Measurements from ENCODE around the gene ARHGAP9.
"Not testable (repeated sequence)": the region's sequence is repeated elsewhere in the genome, so short reads cannot be mapped to it uniquely, and the experiment has no call there.

ARHGAP9 gene

GRCh38 chr12:57441846-57442427 lies 37.7 kb downstream of the ARHGAP9 start:
- CTCF ChIA-PET, result interaction anchor here (1.0 to 14.6 kb wide), 5 partner anchors 10 to 132 kb away, joined by 3 to 178 read pairs (median 4); partner anchors contain the start of gene INHBE
- no peak for DNase-seq (ENCODE audit: extremely low spot score)
- POLR2A ChIA-PET, result interaction anchor here (0.7 kb wide), 1 partner anchor 424 kb away, joined by 3 read pairs; no protein-coding TSS in a partner anchor
- no peak for TF ChIP-seq CTCF (IDR thresholded peaks at IDR 0.05; ENCODE audit: control extremely low read depth, extremely low read depth, low read depth, missing control alignments)

GRCh38 chr12:57441393-57441792 lies 38.3 kb downstream of the ARHGAP9 start:
- ChIA-PET CTCF (interaction anchor here (0.8 to 14.6 kb wide), 3 partner anchors 11 to 22 kb away, joined by 4 to 178 read pairs (median 4); partner anchors contain the start of gene INHBE), POLR2A (interaction anchor here (0.7 kb wide), 1 partner anchor 423 kb away, joined by 3 read pairs; no protein-coding TSS in a partner anchor)
- DNase-seq (ENCODE audit: extremely low spot score), result not testable (repeated sequence)

GRCh38 chr12:57439762-57440266 lies 39.9 kb downstream of the ARHGAP9 start:
- ChIA-PET POLR2A (no interaction called here), CTCF (interaction anchor here (0.9 to 14.6 kb wide), 4 partner anchors 12 to 23 kb away, joined by 3 to 178 read pairs (median 6); partner anchors contain the start of gene INHBE)
- TF ChIP-seq CTCF (IDR thresholded peaks at IDR 0.05; ENCODE audit: control extremely low read depth, extremely low read depth, low read depth, missing control alignments), result no peak
- no peak for DNase-seq (ENCODE audit: extremely low spot score)

- no peak for TF ChIP-seq CTCF (IDR thresholded peaks at IDR 0.05; ENCODE audit: control extremely low read depth, extremely low read depth, low read depth, missing control alignments)
- ChIA-PET POLR2A (no interaction called here), CTCF (interaction anchor here (4.3 to 14.6 kb wide), 2 partner anchors 14 to 20 kb away, joined by 19 to 178 read pairs; partner anchors contain the start of genes GLI1 and INHBE)
Observed at GRCh38 chr12:57438400-57438799, 41.3 kb downstream of the ARHGAP9 start.

GRCh38 chr12:57435293-57435692 lies 44.4 kb downstream of the ARHGAP9 start:
- no peak for DNase-seq (ENCODE audit: extremely low spot score)
- CTCF ChIA-PET, result interaction anchor here (1.1 to 14.6 kb wide), 3 partner anchors 17 to 128 kb away, joined by 3 to 178 read pairs (median 19); partner anchors contain the start of genes GLI1 and INHBE

More at GRCh38 chr12:57438400-57438799, 41.3 kb downstream of the ARHGAP9 start:
- DNase-seq (ENCODE audit: extremely low spot score), result no peak

GRCh38 chr12:57434517-57435223 lies 45.0 kb downstream of the ARHGAP9 start, which contains the start of gene INHBC:
Gene INHBC (plus strand): TSS chr12:57434784. CDS start chr12:57434887, 103 bp downstream.
- CTCF ChIA-PET, result interaction anchor here (1.1 to 14.6 kb wide), 5 partner anchors 15 to 127 kb away, joined by 3 to 178 read pairs (median 9); partner anchors contain the start of genes GLI1 and INHBE
- POLR2A ChIA-PET, result no interaction called here
- TF ChIP-seq CTCF (IDR thresholded peaks at IDR 0.05; ENCODE audit: control extremely low read depth, extremely low read depth, low read depth, missing control alignments), result no peak
- DNase-seq (ENCODE audit: extremely low spot score), result no peak

More at GRCh38 chr12:57435293-57435692, 44.4 kb downstream of the ARHGAP9 start:
- TF ChIP-seq CTCF (IDR thresholded peaks at IDR 0.05; ENCODE audit: control extremely low read depth, extremely low read depth, low read depth, missing control alignments), result no peak
- POLR2A ChIA-PET, result interaction anchor here (0.6 kb wide), 1 partner anchor 193 kb away, joined by 3 read pairs; no protein-coding TSS in a partner anchor
